Mesenchymal stem cell (in vitro differentiated cells and primary cell): ENCODE measurements around the gene COL4A1.

ENCODE experiments used
- DNase-seq: peaks from one replicate; pipeline ENCODE4 v3.0.0-alpha.2; 2013
- H2AFZ ChIP-seq: one replicate; pipeline ENCODE4 v1.6.1; 2013; ENCODE audit warnings: low read depth, mild to moderate bottlenecking, control low read depth, inconsistent platforms, low read length, moderate library complexity
- H2AK5ac ChIP-seq: 2 replicates; pipeline ENCODE4 v1.6.1; 2013; ENCODE audit warnings: low read length, moderate library complexity, mild to moderate bottlenecking, inconsistent platforms; ENCODE audit not compliant: severe bottlenecking
- H2BK120ac ChIP-seq: one replicate; pipeline ENCODE4 v1.6.1; 2013; ENCODE audit warnings: low read depth, mild to moderate bottlenecking, inconsistent platforms, low read length, moderate library complexity
- H2BK12ac ChIP-seq, 2 experiments: one replicate each; pipeline ENCODE4 v1.6.1; 2013; ENCODE audit warnings: inconsistent platforms in 2 of 2, low read length in 2 of 2, mild to moderate bottlenecking in 2 of 2, moderate library complexity in 2 of 2, control low read depth in 1 of 2
- H2BK15ac ChIP-seq: one replicate; pipeline ENCODE4 v1.6.1; 2013; ENCODE audit warnings: mild to moderate bottlenecking, low read depth, inconsistent platforms; ENCODE audit not compliant: poor library complexity, severe bottlenecking
- H2BK5ac ChIP-seq: 2 replicates; pipeline ENCODE4 v1.6.1; 2013; ENCODE audit warnings: low read depth, mild to moderate bottlenecking, low read length, control low read depth, inconsistent platforms; ENCODE audit not compliant: poor library complexity, severe bottlenecking
- H3K14ac ChIP-seq, 2 experiments: one replicate each; pipeline ENCODE4 v1.6.1; 2013; ENCODE audit warnings: inconsistent platforms in 2 of 2, low read length in 2 of 2, control low read depth in 1 of 2, mild to moderate bottlenecking in 1 of 2, moderate library complexity in 1 of 2
- H3K18ac ChIP-seq, 2 experiments: one replicate each; pipeline ENCODE4 v1.6.1; 2013; ENCODE audit warnings: inconsistent platforms in 2 of 2, low read length in 2 of 2, control low read depth in 1 of 2, low read depth in 1 of 2, mild to moderate bottlenecking in 1 of 2
- H3K23ac ChIP-seq, 2 experiments: one replicate each; pipeline ENCODE4 v1.6.1; 2013; ENCODE audit warnings: inconsistent platforms in 2 of 2, low read length in 2 of 2, mild to moderate bottlenecking in 2 of 2, moderate library complexity in 2 of 2, control low read depth in 1 of 2
- H3K27ac ChIP-seq: 2 replicates; pipeline ENCODE4 v1.5.1; 2013; ENCODE audit warnings: mild to moderate bottlenecking, moderate library complexity, low read length, control low read depth, inconsistent platforms; ENCODE audit not compliant: poor library complexity, severe bottlenecking
- H3K27me3 ChIP-seq, 2 experiments: 2 replicates each; pipeline versions ENCODE4 v1.6.1 to v1.7.0; 2013; ENCODE audit warnings: low read length in 2 of 2, mild to moderate bottlenecking in 2 of 2, moderate library complexity in 2 of 2, control low read depth in 1 of 2, inconsistent platforms in 1 of 2; ENCODE audit not compliant: control insufficient read depth in 1 of 2, insufficient read depth in 1 of 2
- H3K36me3 ChIP-seq, 2 experiments: 2 replicates each; pipeline versions ENCODE4 v1.6.1 to v1.7.0; 2013; ENCODE audit warnings: low read length in 2 of 2, control low read depth in 1 of 2, inconsistent platforms in 1 of 2, low read depth in 1 of 2, mild to moderate bottlenecking in 1 of 2; ENCODE audit not compliant: insufficient read depth in 2 of 2, control insufficient read depth in 1 of 2
- H3K4ac ChIP-seq, 2 experiments: one replicate each; pipeline ENCODE4 v1.6.1; 2013; ENCODE audit warnings: inconsistent platforms in 2 of 2, low read length in 2 of 2, mild to moderate bottlenecking in 2 of 2, moderate library complexity in 2 of 2, control low read depth in 1 of 2, low read depth in 1 of 2
- H3K4me1 ChIP-seq: 2 replicates; pipeline ENCODE4 v1.6.1; 2013; ENCODE audit warnings: low read depth, low read length, control low read depth; ENCODE audit not compliant: control insufficient read depth, insufficient read depth
- H3K4me2 ChIP-seq: 2 replicates; pipeline ENCODE4 v1.6.1; 2013; ENCODE audit warnings: low read length, mild to moderate bottlenecking, inconsistent platforms; ENCODE audit not compliant: poor library complexity, severe bottlenecking
- H3K4me3 ChIP-seq, 2 experiments: 2 replicates each; pipeline versions ENCODE4 v1.5.1 to v1.7.0; 2013; ENCODE audit warnings: low read length in 2 of 2, mild to moderate bottlenecking in 2 of 2, control low read depth in 1 of 2, low read depth in 1 of 2; ENCODE audit not compliant: insufficient read depth in 1 of 2
- H3K79me1 ChIP-seq: replicated peaks from 2 replicates; pipeline ENCODE4 v1.6.1; 2013; ENCODE audit warnings: mild to moderate bottlenecking, control low read depth, low read length, inconsistent platforms; ENCODE audit not compliant: poor library complexity, severe bottlenecking
- H3K9ac ChIP-seq: 2 replicates; pipeline ENCODE4 v1.7.0; 2013; ENCODE audit warnings: mild to moderate bottlenecking, low read length, moderate library complexity
- H3K9me3 ChIP-seq: 2 replicates; pipeline ENCODE4 v1.7.0; 2013; ENCODE audit warnings: mild to moderate bottlenecking, low read length; ENCODE audit not compliant: control insufficient read depth
- H4K8ac ChIP-seq: one replicate; pipeline ENCODE4 v1.6.1; 2013; ENCODE audit warnings: inconsistent platforms, mild to moderate bottlenecking, low read length, moderate library complexity
- H4K91ac ChIP-seq: one replicate; pipeline ENCODE4 v1.6.1; 2013; ENCODE audit warnings: mild to moderate bottlenecking, low read length, inconsistent platforms
- WGBS: methylation state at CpG from one replicate; pipeline ENCODE4 v1.1.7; 2013; ENCODE audit warnings: mixed read lengths; 5-methylcytosine and 5-hydroxymethylcytosine counted together

COL4A1 gene

GRCh38 chr13:110331362-110331761, 24.4 kb upstream of the COL4A1 start:
- H3K27me3 ChIP-seq, result no peaks in the 10 kb centered on the region
- peaks cover 42% of the 10 kb centered on the region for H3K4me1 ChIP-seq
- no peak overlapping the region for H2BK15ac ChIP-seq
- peak overlapping the region; percentile 99 for H3K27ac ChIP-seq
- peak overlapping the region in 1 of 2 experiments; percentile 29 for H2BK12ac ChIP-seq
- H3K23ac ChIP-seq, result peak overlapping the region in 1 of 2 experiments; percentile 14
- H3K18ac ChIP-seq, result peak overlapping the region in 1 of 2 experiments; percentile 35
- H2AK5ac ChIP-seq, result peak overlapping the region; percentile 67
- no peak overlapping the region for H3K4me2 ChIP-seq
- no peak overlapping the region for H3K14ac ChIP-seq
- peak overlapping the region; percentile 59 for H3K9ac ChIP-seq
- no peak for DNase-seq
- no peak overlapping the region for H4K91ac ChIP-seq
- no peak overlapping the region for H3K4ac ChIP-seq
- no peak overlapping the region for H2AFZ ChIP-seq
- no peak overlapping the region for H2BK120ac ChIP-seq
- 92% methylated on average over 7 of the region's 11 CpGs for WGBS
- H3K79me1 ChIP-seq, result peaks cover 4% of the 10 kb centered on the region
- peaks cover 0 to 25% of the 10 kb centered on the region in 2 experiments for H3K36me3 ChIP-seq
- no peak overlapping the region for H3K4me3 ChIP-seq
- H4K8ac ChIP-seq, result peak overlapping the region; percentile 72
- H3K9me3 ChIP-seq, result no peaks in the 10 kb centered on the region
- peak overlapping the region; percentile 91 for H2BK5ac ChIP-seq

DNA sequence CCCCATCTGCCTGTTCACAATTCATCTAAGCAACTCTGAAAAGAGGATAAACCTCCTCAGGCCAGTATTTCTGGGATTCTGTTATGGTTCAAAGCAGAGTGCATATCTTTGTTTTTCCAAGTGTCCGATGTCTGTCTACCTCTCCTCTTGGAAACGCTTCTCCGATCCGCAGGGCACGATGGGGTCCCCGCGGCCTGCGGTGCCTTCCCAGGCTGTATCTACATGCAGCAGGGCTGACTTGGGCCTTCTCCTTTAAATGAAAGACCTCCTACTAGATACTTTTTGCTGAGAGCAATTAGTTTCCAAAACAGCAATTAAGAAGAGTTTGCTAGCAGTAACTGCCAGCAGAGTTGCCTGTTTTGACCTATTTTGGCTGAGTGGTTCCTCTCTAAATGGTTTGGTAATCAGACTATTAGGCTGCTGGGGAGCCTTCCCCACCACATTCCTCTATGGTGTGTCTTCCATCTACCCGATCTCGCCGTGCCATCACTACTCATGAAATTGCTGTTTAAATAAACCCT, 23.6 kb upstream of the COL4A1 start:
- no peak for DNase-seq
- Histone ChIP-seq H2AFZ (no peak overlapping the region), H4K8ac (no peak overlapping the region), H2AK5ac (peak overlapping the region; percentile 99), H3K27ac (peak overlapping the region; percentile 99), H3K27me3 (no peaks in the 10 kb centered on the region), H3K14ac (no peak overlapping the region), H3K4me3 (no peak overlapping the region), H3K9me3 (no peaks in the 10 kb centered on the region), H2BK12ac (no peak overlapping the region), H3K79me1 (peaks cover 4% of the 10 kb centered on the region), H3K36me3 (peaks cover 0 to 25% of the 10 kb centered on the region in 2 experiments), H3K4me1 (peaks cover 49% of the 10 kb centered on the region), H2BK5ac (peak overlapping the region; percentile 97), H4K91ac (no peak overlapping the region), H3K23ac (peak overlapping the region in 1 of 2 experiments; percentile 61), H2BK15ac (no peak overlapping the region), H3K18ac (peak overlapping the region in 1 of 2 experiments; percentile 29), H3K9ac (peak overlapping the region; percentile 59), H2BK120ac (no peak overlapping the region), H3K4ac (peak overlapping the region in 1 of 2 experiments; percentile 50), H3K4me2 (peak overlapping the region; percentile 36)
- WGBS, result 99% methylated on average over 8 of the region's 11 CpGs

GRCh38 chr13:110329798-110330461, 23.0 kb upstream of the COL4A1 start:
- Histone ChIP-seq H3K18ac (peak overlapping the region in 1 of 2 experiments; percentile 64), H4K8ac (peak overlapping the region; percentile 1), H3K27ac (peak overlapping the region; percentile 99), H3K4me3 (no peak overlapping the region), H3K27me3 (no peaks in the 10 kb centered on the region), H3K4ac (peak overlapping the region in 1 of 2 experiments; percentile 7), H3K23ac (no peak overlapping the region), H3K9me3 (no peaks in the 10 kb centered on the region), H2BK5ac (peak overlapping the region; percentile 97), H3K36me3 (peaks cover 0 to 23% of the 10 kb centered on the region in 2 experiments), H3K14ac (no peak overlapping the region), H2BK12ac (peak overlapping the region in 1 of 2 experiments; percentile 29), H2BK120ac (no peak overlapping the region), H3K79me1 (peaks cover 4% of the 10 kb centered on the region), H2AK5ac (peak overlapping the region; percentile 99), H3K4me2 (peak overlapping the region; percentile 27), H3K9ac (peak overlapping the region; percentile 59), H3K4me1 (peaks cover 49% of the 10 kb centered on the region), H2BK15ac (no peak overlapping the region), H4K91ac (no peak overlapping the region), H2AFZ (no peak overlapping the region)
- 83% methylated on average over 21 of the region's 21 CpGs for WGBS
- no peak for DNase-seq

DNA sequence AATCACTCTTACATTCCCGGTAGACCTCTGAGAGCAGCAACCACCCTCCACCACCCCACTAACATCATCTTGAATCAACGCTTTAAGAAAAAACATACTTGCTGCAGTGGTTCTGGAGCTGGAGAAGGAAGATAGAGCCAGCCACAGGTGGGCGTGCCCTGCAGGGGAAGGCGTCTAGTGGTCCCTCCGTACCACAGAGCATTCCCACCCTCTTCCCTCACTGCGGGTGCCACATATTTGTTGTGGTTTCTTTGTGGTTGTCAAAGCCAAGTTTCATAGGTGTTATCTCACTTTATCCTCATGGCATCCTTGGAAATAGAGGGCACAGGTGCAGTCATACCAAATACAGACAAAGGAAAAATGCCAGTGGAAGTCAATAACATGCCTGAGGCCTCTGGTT, 22.3 kb upstream of the COL4A1 start:
- H3K23ac ChIP-seq, result no peak overlapping the region
- H3K79me1 ChIP-seq, result peaks cover 4% of the 10 kb centered on the region
- no peak overlapping the region for H2AFZ ChIP-seq
- H3K4me2 ChIP-seq, result no peak overlapping the region
- no peak overlapping the region for H4K8ac ChIP-seq
- H3K9ac ChIP-seq, result no peak overlapping the region
- no peak overlapping the region for H2BK120ac ChIP-seq
- H3K14ac ChIP-seq, result no peak overlapping the region
- H3K4me3 ChIP-seq, result no peak overlapping the region
- H2BK15ac ChIP-seq, result no peak overlapping the region
- DNase-seq, result no peak
- peaks cover 0 to 24% of the 10 kb centered on the region in 2 experiments for H3K36me3 ChIP-seq
- no peak overlapping the region for H3K4ac ChIP-seq
- peak overlapping the region; percentile 99 for H3K27ac ChIP-seq
- H2AK5ac ChIP-seq, result peak overlapping the region; percentile 90
- H2BK5ac ChIP-seq, result peak overlapping the region; percentile 66
- peak overlapping the region; percentile 22 to 35 for H3K18ac ChIP-seq
- no peaks in the 10 kb centered on the region for H3K9me3 ChIP-seq
- H3K27me3 ChIP-seq, result no peaks in the 10 kb centered on the region
- H2BK12ac ChIP-seq, result no peak overlapping the region
- 96% methylated on average over 5 of the region's 6 CpGs for WGBS
- no peak overlapping the region for H4K91ac ChIP-seq
- H3K4me1 ChIP-seq, result peaks cover 52% of the 10 kb centered on the region
